Fibroblast of lung (primary cell): ENCODE measurements around the gene ITFG1.

Experiments
- CTCF ChIP-seq, 2 donors: IDR thresholded peaks in 1 of 2; conservative IDR thresholded peaks in 1 of 2; 1 replicate in 1 of 2; 2 replicates in 1 of 2; pipeline ENCODE4 v1.5.1; 2011 to 2012; ENCODE audit warnings: low read length in 2 of 2, control low read depth in 1 of 2, inconsistent platforms in 1 of 2, low read depth in 1 of 2, mild to moderate bottlenecking in 1 of 2
- EZH2 ChIP-seq: IDR thresholded peaks from 2 replicates; pipeline ENCODE4 v1.5.1; 2012; ENCODE audit warnings: low read length, control low read depth, mild to moderate bottlenecking; ENCODE audit errors: missing control alignments

GRCh38 chr16:47488051-47488450 is 27.2 kb upstream of the ITFG1 start:
- no peak for TF ChIP-seq CTCF (conservative IDR thresholded peaks at IDR 0.05 in 1 of 2, IDR thresholded peaks at IDR 0.05 in 1 of 2; ENCODE audit: low read depth in 1 of 2, low read length in 2 of 2)
- TF ChIP-seq EZH2: no peak
